ENCODE measurements around the gene KCNG2. TPM values are rescaled to one million over a fixed set of nuclear protein-coding genes. Genes with fewer than 3 reads are reported as not detected.

Gene KCNG2
- total RNA-seq, 2 experiments from 2014 or later = not detected

DNA sequence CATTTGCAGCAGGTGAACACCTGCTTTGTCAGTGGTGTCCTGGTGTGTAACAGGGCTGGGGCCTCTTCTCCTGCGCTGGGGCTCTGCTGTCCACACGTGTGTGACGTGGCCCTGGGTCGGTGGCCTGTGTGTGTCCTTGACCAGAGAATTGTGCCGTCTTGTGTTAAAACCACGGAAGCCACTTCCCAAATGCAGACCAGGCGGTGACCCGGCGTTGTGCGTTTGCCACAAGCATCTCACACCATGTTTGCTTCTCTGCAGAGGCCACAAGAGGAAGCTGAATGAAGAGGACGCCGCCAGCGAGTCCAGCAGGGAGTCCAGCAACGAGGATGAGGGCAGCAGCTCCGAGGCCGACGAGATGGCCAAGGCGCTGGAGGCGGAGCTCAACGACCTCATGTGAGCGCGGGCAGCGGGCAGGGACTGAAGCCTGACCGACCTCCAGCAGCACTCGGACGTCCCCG is 44.3 kb upstream of the KCNG2 start:
- Histone ChIP-seq H3K79me2 (ENCODE audit: insufficient read depth, low read depth, low read length) (no peaks in the 10 kb centered on the region), H3K27ac (ENCODE audit: low read depth, low read length, poor library complexity, severe bottlenecking) (no peak overlapping the region), H3K4me1 (ENCODE audit: insufficient read depth, low read length, poor library complexity, severe bottlenecking) (no peaks in the 10 kb centered on the region), H3K4me3 (ENCODE audit: low read depth, low read length, poor library complexity, severe bottlenecking) (no peak overlapping the region), H2AFZ (ENCODE audit: low read length) (no peak overlapping the region), H3K36me3 (ENCODE audit: insufficient read depth, low read length) (no peaks in the 10 kb centered on the region; the same call in 1 of the 2 replicates), H3K4me2 (ENCODE audit: low read length) (no peak overlapping the region), H4K20me1 (ENCODE audit: insufficient read depth, low read length) (no peaks in the 10 kb centered on the region), H3K9me2 (ENCODE audit: insufficient read depth, low read length) (no peaks in the 10 kb centered on the region), H3K9me3 (ENCODE audit: low read length) (no peaks in the 10 kb centered on the region)
- intact Hi-C loops (cut with micrococcal nuclease; ENCODE audit: unreplicated experiment) = no loop called here
- no peak for TF ChIP-seq EZH2phosphoT487 (IDR thresholded peaks at IDR 0.05; ENCODE audit: borderline replicate concordance, low read depth, low read length)
- TF ChIP-seq, protein P1, sequence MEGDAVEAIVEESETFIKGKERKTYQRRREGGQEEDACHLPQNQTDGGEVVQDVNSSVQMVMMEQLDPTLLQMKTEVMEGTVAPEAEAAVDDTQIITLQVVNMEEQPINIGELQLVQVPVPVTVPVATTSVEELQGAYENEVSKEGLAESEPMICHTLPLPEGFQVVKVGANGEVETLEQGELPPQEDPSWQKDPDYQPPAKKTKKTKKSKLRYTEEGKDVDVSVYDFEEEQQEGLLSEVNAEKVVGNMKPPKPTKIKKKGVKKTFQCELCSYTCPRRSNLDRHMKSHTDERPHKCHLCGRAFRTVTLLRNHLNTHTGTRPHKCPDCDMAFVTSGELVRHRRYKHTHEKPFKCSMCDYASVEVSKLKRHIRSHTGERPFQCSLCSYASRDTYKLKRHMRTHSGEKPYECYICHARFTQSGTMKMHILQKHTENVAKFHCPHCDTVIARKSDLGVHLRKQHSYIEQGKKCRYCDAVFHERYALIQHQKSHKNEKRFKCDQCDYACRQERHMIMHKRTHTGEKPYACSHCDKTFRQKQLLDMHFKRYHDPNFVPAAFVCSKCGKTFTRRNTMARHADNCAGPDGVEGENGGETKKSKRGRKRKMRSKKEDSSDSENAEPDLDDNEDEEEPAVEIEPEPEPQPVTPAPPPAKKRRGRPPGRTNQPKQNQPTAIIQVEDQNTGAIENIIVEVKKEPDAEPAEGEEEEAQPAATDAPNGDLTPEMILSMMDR (conservative IDR thresholded peaks at IDR 0.05; ENCODE audit: low read length) = no peak
- ChIA-PET CTCF (ENCODE audit: unreplicated experiment) (no interaction called here), POLR2A (no interaction called here)
- no TSS peak for BruUV-seq (replicated peaks)
- DNase-seq (ENCODE audit: low spot score) = no peak

DNA sequence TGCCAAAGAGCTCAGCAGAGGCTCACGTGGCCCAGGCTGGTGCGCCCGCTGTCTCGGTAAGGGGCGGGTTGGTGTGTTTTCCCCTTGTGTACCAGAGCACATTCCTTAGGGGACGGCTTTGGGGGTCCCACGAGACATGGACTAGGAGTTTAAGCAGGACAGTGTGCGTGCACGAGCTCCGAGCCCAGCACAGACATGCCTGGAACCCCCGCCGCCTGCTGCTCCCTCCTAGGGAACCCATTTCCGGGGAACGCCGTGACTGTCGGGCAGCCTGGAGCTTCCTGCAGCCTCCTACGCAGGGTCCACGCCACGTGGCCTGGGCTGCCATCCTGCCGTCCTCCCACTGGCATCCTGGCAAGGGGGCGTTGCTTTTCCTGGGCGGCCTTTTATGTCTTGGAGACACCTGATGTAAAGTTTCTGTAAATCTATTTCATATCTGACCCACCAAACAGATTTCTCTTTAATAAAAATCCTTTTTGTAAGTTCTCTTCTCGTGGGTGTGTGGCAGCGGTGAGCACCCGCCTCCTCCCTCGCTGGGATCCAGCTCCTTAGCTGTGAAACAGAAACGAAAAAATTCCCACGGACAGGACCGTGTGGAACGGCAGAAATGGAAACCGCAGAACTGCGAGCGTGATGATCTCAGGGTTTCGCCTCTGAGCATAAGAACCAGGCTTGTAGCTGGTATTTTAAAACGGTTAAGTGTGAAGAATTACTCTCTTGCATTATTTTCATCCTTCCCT is 43.5 kb upstream of the KCNG2 start:
- no peaks in the 10 kb centered on the region for H3K9me2 ChIP-seq (ENCODE audit: insufficient read depth, low read length)
- CTCF ChIA-PET (ENCODE audit: unreplicated experiment) = no interaction called here
- intact Hi-C loops (cut with micrococcal nuclease; ENCODE audit: unreplicated experiment) = no loop called here
- H3K4me1 ChIP-seq (ENCODE audit: insufficient read depth, low read length, poor library complexity, severe bottlenecking) = no peaks in the 10 kb centered on the region
- BruUV-seq (replicated peaks) = no TSS peak
- POLR2A ChIA-PET = no interaction called here
- no peak overlapping the region for H2AFZ ChIP-seq (ENCODE audit: low read length)
- no peak for DNase-seq (ENCODE audit: low spot score)
- no peaks in the 10 kb centered on the region for H3K9me3 ChIP-seq (ENCODE audit: low read length)
- no peak for TF ChIP-seq EZH2phosphoT487 (IDR thresholded peaks at IDR 0.05; ENCODE audit: borderline replicate concordance, low read depth, low read length)
- H4K20me1 ChIP-seq (ENCODE audit: insufficient read depth, low read length) = no peaks in the 10 kb centered on the region
- H3K4me3 ChIP-seq (ENCODE audit: low read depth, low read length, poor library complexity, severe bottlenecking) = no peak overlapping the region
- no peaks in the 10 kb centered on the region; the same call in 1 of the 2 replicates for H3K36me3 ChIP-seq (ENCODE audit: insufficient read depth, low read length)
- no peaks in the 10 kb centered on the region for H3K79me2 ChIP-seq (ENCODE audit: insufficient read depth, low read depth, low read length)
- no peak overlapping the region for H3K4me2 ChIP-seq (ENCODE audit: low read length)
- no peak overlapping the region for H3K27ac ChIP-seq (ENCODE audit: low read depth, low read length, poor library complexity, severe bottlenecking)

DNA sequence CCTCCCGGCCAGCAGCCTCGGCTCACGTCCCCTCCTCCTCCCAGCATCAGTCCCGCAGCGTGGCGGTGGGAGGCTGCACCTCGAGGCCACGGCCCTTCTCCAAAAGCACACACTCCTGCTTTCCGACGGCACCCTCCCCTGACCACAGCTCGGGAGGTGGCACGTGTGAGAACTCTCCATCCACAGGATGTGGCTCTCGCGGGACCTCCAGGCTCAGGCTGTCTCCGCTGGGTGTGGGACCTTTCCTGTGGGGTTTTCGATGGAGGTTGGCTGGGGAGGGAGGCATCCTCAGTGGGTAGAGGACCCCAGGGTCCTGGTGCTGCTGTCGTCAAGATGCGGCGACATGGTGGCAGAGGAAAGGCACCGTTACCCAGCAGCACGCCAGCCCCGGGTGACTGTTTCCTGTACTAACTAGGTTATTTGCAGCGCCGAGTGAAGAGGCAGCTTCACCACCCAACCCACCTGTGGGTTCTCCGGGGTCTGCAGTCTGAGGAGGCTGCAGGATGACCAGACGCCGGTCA is 42.8 kb upstream of the KCNG2 start:
- no peak overlapping the region for H3K4me3 ChIP-seq (ENCODE audit: low read depth, low read length, poor library complexity, severe bottlenecking)
- CTCF ChIA-PET (ENCODE audit: unreplicated experiment) = no interaction called here
- H3K79me2 ChIP-seq (ENCODE audit: insufficient read depth, low read depth, low read length) = no peaks in the 10 kb centered on the region
- no peak overlapping the region for H2AFZ ChIP-seq (ENCODE audit: low read length)
- no peak for DNase-seq (ENCODE audit: low spot score)
- H3K9me2 ChIP-seq (ENCODE audit: insufficient read depth, low read length) = no peaks in the 10 kb centered on the region
- no peak overlapping the region for H3K4me2 ChIP-seq (ENCODE audit: low read length)
- no TSS peak for BruUV-seq (replicated peaks)
- intact Hi-C loops (cut with micrococcal nuclease; ENCODE audit: unreplicated experiment) = no loop called here
- TF ChIP-seq, protein P1 (conservative IDR thresholded peaks at IDR 0.05; ENCODE audit: low read length) = no peak
- TF ChIP-seq EZH2phosphoT487 (IDR thresholded peaks at IDR 0.05; ENCODE audit: borderline replicate concordance, low read depth, low read length) = no peak
- H4K20me1 ChIP-seq (ENCODE audit: insufficient read depth, low read length) = no peaks in the 10 kb centered on the region
- POLR2A ChIA-PET = no interaction called here
- no peaks in the 10 kb centered on the region for H3K9me3 ChIP-seq (ENCODE audit: low read length)
- H3K36me3 ChIP-seq (ENCODE audit: insufficient read depth, low read length) = no peaks in the 10 kb centered on the region; the same call in 1 of the 2 replicates
- H3K4me1 ChIP-seq (ENCODE audit: insufficient read depth, low read length, poor library complexity, severe bottlenecking) = no peaks in the 10 kb centered on the region
- H3K27ac ChIP-seq (ENCODE audit: low read depth, low read length, poor library complexity, severe bottlenecking) = no peak overlapping the region

Data from OCI-LY7 (cell line).